Hematopoietic multipotent progenitor cell treated with erythropoietin and hydrocortisone succinate and interleukin-3 and kit ligand, for 8 days (in vitro differentiated cells): ENCODE results near the gene WEE1.
"Not testable (repeated sequence)": the region's sequence is repeated elsewhere in the genome, so short reads cannot be mapped to it uniquely, and the experiment has no call there.

ENCODE experiments used
- DNase-seq: peaks from one replicate; pipeline ENCODE4 v3.0.0-alpha.2; 2015

Gene WEE1

DNA sequence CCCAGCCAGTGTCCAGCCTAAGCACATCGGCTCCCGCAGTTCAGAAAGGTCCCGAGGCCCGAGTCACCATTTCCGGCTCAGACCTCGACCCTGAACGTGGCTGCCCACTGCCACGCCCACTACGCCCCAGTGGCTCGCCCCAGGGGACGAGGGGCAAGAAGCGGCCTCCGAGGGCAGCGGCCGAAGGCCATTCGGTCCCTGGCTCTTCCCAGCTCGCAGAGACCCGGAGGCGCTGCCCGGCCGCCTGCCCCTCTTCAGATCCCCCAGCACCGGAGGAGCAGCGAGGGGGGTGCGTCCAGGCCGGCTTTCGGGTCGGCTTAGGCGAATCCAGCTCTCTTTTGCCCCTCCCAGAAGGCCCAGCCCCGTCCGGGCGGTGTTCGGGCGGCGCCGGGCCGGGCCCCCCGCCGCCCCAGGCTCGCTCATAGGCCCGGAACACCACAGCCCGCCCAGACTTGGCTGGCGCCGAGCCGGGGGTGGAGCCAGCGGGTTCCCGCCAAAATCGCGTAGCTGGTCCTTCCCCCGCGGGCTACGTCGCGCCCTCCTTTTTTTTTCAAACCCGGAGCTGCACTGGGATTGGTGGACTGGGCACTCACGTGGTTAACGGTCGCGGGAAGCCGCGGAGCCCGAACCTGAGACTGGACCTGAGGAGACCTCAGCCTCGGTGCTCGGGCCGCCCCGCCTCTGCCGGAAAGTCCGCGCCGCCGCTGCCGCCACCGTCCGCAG lies at the start of gene WEE1:
Gene WEE1 (plus strand): TSS at position 619 of the 723 bp plus-strand sequence. CDS start 264 bp downstream, outside the sequence.
- DNase-seq, result peak; percentile 97

DNA sequence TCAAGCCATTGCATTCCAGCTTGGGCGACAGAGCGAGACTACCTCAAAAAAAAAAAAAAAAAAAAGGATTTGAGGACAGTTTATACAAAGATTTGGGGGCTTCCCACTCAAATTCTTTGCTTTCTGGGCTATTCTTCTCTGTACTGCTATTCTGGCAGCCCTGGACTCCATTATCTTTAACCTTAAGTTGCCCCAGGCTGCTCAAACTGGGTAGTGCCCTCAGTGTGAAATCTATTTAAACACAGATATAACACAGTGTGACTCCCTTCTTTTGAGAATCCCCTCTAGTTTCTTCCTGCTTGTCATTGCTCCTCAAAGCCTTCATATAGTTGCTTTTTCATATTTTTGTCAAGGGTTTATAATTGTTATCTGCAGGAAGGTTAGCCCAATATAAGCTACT lies 49.5 kb upstream of the WEE1 start:
- no peak for DNase-seq

DNA sequence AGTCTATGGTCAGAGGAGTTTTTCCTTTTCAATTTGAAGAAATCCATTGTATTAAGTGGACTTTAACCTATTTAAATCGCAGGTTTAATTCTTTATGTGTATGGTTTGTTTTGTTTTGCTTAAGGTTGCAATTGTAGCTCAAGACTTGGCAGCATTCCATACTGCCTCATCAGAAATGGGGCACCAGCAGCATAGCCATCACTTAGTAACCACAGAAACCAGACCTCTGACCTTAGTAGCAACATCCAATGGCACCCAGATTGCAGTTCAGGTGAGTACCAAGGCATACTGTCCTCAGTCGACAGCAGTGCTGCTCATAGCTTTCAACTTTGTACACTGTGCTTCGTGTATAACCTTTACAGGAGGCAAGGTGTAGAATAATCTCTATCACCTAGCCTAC lies 48.4 kb upstream of the WEE1 start:
- DNase-seq, result no peak

DNA sequence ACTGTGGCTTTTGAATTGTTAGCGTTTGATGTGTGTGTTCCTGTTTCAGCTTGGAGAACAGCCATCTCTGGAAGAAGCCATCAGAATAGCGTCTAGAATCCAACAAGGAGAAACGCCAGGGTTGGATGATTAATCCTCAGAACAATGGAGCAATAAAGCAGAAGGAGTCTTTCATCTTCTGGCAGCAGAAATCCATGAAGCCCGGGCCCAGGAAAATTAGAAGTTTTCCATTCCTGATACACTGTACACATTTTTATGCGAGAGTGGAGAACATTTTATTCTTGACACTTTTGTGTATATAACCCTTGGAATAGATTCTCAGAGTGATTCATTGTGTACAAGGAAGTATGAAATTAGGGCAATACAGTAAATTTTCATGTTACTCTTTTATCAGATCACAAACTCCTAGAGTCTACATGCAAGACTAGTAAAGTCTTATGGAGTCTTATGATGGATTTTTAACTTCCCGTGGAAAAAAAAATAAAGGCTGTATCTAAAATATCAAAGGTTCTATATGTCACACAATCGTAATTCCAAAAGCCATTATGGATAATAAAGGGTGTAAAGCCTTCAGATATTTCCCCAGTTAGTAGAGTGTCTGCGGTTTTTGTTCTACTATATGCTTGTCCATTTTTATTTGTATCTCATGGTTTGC lies 45.9 kb upstream of the WEE1 start:
- no peak for DNase-seq

DNA sequence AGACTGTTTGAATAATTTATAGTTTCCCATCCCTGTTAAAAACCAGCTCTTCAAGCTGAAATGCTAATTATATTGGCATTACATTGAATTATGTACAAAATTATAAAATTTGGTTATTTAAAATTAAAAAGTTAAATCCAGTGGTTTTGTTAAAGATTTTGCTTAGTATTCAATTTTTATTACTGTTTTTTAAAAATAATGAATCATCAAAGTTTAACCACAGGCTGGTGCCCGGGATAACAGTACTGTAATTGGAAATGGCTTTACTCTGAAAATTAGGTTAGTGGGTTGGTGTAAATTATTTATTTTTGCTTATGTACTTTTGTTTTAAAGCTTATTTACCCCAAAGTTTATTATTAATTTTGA lies 45.4 kb upstream of the WEE1 start:
- DNase-seq, result no peak

DNA sequence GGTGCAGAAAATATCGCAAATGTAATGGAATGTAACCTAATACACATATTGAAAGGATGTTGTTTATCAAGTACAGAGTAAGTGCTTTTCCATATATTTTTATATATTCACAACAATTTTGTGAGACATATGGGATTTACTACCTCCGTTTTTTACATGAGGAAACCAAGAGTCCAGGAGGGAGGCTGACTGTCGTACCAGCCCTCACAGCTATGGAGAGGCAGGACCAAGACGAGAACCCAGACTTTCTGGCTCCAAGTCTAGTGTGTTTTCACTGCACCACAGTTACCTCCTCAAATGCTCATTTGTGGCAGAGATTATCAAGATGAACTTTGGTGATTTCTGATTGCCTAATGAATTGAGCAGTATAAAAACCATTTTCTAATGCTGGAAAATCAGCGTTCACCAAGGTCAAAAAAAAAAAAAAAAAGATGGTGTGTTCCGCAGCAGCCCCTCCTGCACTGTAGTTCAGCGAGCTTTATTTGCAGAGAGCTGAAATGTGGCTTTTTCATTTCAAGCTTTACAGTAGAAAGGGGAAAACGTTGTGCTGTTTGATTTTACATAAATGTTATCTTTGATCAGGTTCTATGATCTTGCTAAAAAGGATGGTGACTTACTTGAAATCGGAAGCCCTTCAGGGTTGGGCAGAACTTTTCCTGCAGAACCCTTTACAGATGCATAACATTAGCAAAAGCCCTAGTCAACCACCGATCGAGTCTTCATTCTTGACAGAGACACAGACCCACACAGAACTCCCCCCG lies 44.7 kb upstream of the WEE1 start:
- DNase-seq, result no peak

DNA sequence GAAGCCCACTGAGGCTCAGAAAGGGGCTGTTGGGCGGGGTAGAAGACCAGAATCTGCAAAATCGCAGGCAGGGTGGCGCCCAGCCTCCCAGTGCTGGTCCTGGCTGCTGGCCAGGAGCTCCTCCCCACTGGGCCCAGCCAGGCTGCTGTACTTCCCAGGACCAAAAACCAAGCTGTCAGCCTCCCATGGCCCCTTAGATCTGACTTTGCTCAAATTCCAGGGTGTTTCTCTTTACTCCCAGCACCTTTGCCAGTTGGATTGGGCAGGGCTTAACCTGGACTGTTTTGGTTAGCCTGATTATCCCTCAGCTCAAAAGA lies 44.2 kb upstream of the WEE1 start:
- peak; percentile 78 for DNase-seq

DNA sequence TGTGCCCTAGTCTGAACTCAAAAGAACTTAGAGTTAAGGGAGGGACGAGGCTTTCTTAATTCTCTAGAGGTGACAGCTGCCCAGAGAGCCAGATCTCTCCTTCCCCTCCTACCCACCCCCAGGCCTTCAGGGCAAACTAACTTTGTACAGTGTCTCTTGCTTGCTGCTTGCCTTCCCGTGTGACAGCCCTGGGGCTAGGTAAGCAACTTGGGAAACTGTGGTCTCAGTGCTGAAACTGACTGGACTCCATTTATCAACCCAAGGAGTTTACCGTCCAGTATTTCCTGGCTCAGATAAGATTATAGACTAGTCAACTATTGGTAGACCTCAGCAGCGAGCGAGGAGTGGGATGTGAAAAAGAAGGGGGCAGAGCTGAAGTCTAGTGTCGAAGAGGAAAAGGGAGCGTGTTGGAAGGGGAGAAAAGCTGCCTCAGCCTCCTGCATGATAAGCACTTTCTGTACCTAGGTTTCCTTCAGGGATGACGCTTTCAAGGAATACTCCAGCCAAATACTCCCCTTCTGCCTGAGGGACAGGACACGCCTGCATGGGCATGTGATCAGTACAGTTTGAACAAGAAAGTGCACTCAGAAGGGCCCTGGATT lies 43.3 kb upstream of the WEE1 start:
- peak; percentile 22 for DNase-seq

DNA sequence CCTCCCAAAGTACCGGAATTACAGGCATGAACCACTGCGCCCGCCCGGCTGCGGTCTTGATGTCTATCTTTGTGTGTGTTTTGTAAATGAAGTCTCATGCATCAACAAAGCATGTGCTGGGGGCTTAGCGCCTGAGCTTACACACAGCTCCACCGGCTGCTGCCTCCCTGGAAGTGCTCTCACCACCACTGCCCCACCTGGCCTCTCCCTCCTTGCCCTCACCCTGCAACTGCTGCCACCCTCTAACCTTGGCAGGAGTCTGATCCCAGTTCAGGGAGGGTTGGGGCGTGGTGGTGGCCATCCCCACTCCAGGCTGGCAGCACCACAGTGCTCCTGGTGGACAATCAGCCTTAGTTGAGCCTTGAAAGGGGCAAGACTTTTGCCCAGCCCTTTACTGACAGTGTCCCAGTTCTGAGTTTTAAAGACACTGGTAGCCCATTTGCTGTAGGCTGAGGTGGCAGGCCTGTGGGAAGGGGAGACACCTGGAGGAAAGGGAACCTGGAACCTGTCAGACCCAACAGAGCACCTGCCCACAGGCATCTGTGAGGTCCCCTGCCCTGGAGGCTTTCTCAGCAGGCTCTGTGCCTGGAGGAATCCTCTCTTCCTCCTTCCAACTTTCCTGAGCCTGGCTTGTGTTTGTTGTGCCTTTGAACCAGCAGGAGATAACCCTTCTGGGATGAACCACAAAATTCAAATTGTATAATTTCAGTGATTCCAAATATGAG lies 42.4 kb upstream of the WEE1 start:
- peak; percentile 20 for DNase-seq

DNA sequence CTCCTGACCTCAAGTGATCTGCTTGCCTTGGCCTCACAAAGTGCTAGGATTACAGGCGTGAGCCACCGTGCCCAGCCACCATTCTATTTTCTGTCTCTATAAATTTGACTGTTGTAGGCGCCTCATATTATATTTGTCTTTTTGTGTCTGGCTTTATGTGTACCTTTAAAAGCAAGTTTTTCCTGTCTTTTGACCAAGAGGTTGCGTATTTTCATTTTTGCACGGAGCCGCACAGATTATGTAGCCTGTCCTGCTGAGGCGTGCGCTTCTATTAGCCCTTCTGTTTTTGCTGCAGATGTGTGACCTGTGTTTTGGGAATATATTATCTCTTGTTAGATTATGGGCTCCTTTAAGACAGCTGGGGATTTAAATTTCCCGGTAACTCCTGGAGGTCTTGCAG lies 40.4 kb upstream of the WEE1 start:
- no peak for DNase-seq

DNA sequence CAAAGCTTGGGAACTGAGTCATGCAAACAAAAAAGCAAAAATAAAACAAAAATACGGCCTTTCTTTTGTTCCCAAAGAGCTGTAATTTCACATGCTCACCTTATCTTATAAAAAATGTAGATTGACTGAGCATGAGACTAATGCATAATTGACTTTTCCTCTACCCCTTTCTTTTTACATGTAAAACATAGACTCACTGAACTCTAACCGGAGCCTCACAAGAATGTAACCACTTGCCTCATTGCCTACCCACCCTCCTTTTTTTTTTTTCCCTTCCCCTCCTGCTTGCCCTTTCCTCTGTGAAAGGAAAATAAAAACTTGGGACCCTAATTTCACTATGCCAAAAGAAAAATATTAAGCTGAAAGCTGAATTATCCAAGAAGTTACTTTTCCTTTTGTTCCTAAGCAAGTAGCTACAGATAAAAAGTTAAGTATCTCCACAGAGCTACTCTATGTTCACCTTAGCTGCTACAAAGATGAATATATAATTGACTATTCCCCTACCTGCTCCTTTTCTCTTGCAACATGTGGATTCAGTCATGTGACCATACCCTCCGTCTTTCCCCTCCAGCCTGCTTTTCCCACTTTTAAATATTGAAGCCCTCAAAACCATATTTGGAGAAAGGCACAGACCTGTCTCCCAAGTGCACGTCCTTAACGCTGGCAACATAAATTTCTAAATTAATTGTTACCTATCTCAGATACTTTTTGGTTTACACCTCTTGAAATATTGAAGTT lies 39.6 kb upstream of the WEE1 start:
- DNase-seq, result no peak

DNA sequence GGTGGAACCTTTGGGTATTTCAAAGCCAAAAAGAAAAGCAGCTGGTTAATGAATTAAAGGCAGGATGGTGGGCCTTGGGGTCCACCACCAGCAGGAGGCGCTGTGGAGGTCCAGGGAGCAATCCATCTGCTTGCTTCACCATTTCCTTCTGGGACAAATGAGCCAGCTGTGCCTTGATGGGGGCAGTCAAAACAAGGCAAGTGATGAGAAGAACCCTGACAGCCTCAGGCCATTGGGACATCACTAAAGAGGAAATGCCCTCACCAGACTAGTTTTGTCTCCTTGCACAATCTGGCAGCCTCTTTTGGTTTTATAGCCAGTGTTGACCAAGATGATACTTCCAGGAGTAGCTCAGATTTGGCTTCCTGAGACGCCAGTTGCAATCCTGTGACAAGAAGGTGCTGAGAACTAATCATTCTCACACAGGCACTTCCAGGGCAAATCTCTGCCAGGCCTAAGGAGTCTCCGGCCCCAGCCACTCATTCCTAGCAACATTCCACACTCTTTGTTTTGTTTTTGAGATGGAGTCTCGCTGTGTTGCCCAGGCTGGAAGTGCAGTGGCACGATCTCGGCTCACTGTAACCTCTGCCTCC lies 38.2 kb upstream of the WEE1 start:
- DNase-seq, result peak; percentile 80

DNA sequence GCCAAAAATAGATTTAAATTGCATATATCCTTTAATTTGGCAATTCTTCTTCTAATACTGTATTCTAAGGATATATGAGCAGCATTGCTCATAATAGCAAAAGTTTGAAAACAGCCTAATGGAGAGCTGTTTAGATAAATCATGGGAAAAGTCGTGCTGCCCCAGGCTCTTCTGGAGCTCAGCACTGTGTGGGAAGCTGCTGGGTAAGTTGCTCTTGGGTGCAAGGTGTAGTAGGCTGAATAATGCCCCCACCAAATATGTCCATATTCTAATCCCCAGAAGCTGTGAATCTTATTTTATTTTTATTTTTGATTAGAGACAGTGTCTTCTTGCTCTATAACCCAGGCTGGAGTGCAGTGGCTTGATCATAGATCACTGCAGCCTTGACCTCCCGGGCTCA lies 34.9 kb upstream of the WEE1 start:
- DNase-seq, result no peak

DNA sequence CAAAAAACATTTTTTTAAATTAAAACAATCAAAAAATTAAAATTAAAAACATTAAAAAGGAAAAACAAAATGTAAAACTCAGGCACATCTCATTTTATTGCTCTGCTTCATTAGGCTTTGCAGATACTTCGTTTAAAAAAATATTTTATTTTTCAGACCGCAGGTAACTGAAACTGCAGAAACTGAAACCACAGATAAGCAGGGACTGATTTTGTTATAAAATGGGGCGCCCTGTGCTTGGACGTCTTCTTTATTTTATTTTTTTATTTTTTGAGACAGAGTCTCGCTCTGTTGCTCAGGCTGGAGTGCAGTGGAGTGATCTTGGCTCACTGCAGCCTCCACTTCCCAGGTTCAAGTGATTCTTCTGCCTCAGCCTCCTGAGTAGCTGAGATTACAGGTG lies 24.3 kb upstream of the WEE1 start:
- not testable (repeated sequence) for DNase-seq

DNA sequence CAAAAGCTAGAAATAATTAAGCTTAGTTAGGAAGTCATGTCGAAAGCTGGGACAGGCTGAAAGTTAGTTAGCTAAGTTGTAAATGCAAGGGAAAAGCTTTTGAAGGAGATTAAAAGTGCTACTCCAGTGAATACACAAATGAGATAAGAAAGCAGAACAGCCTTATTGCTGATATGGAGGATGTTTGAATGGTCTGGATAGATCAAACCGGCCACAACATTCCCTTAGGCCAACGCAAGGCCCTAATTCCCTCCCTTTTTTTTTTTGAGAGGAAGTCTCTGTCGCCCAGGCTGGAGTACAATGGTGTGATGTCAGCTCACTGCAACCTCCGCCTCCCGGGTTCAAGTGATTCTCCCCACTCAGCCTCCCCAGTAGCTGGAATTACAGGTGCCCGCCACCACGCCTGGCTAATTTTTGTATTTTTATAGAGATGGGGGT lies 23.3 kb upstream of the WEE1 start:
- peak; percentile 68 for DNase-seq

DNA sequence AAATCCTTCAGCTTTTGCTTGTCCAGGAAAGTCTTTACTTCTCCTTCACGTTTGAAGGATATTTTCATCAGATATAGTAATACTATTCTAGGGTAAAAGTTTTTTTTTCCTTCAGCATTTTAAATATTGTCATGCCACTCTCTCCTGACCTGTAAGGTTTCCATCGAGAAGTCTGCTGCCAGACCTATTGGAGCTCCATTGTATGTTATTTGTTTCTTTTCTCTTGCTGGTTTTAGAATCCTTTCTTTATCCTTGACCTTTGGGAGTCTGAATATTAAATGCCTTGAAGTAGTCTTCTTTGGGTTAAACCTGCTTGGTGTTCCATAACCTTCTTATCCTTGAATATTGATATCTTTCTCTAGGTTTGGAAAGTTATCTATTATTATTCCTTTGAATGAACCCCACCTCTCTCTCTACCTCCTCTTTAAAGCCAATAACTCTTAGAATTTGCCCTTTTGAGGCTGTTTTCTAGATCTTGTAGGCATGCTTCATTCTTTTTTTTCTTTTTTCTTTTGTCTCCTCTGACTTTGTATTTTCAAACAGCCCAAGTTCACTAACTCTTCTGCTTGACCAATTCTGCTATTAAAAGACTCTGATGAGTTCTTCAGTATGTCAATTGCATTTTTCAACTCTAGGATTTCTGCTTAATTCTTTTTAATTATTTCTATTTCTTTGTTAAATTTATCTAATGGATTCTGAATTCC lies 12.0 kb upstream of the WEE1 start:
- DNase-seq, result no peak

DNA sequence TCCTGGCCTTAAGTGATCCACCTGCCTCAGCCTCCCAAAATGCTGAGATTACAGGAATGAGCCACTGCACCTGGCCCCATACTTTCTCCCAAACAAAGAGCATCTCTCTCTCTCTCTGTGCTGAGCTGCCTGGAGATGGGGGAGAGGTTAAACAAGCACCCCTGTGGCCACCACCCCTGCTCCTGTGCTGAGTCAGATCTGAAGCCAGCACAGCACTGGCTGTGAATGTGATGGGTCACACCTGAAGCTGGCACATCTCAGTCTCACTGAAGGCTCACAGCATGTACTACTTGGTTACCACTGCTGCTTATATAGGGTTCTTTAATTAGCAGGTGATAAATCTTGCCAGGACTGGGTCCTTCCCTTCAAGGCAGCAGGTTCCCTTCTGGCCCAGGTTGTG lies 10.8 kb upstream of the WEE1 start:
- DNase-seq, result no peak

DNA sequence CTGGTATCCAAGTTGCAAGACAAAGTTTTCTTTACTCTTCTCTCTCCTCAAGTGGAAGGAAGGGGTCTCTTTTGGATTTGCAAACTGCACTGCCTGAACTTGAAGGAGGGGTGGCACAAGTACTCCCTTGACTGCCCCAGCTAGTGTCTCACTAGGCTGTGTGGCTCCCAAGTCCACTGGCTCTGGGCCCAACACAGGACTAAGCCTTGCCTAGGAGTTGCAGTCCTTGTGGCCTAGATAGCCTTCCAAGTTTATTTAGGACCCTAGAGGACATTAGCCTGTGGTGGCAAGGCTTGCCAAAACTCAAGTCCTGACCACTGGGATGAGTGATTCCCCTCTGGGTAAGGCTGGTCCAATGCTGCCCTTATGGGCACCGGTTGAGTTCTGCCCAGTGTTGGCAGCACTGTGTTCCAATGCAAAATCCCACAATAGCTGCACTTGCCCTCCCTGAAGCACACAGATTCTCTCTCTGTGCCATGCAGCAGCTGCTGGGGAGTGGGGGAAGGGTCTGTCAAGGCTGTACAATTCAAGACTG lies 10.2 kb upstream of the WEE1 start:
- DNase-seq, result no peak

DNA sequence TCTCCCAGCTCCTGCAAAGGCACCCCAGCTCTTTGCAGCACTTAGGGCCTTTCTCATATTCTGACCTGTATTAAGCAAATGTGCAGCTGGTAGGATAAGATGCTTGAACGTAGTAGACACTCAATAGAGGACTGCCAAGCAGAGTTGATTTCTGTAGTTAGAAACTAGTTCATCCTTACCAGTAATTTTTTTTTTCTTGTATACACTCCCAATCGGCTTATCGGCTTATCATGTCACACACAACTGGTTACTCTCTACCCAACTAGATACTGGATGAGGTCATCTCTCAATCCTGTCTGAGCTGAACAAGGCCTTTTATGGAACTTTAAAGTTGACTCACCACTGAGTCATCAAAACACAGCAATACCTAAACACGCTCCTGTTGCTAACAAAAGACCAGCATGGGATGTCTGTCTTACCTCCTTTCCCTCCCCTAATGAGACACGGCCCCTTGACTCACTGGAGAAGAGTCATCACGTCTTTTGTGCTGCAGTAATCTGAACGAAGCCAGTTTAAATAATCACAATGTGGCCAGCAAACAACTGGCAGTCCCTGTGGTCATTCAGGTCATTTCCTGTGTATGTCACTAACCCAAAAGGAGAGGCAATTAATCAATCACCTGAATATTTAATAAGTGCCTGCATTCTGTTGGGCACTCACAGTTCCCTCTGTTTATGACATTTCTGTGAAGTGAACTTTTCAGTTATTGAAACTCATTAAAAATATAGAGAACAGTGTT lies 7.5 kb upstream of the WEE1 start:
- peak; percentile 97 for DNase-seq

DNA sequence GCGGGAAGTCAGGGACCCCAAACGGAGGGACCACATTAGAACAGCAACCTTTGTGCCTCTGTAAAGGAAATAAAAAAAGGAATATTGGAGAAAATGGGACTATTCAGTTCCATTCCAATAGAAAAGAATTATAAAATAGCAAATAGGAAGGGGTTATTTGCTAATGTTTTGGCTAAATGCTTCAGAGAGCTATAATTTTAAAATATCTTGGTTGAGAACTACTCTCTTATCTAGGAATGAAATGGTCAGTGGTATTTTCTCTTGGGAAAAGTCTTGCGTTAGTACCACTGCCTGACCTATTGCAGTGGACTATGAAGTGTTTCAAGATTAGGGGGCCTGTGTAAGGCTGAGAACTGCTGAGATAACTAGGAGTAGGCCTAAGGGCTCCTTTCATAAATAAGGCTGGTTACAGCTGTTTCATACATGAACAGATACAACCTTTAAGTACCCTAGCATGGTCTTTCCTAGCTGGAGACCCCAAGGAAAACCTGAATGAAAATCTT lies 6.9 kb upstream of the WEE1 start:
- no peak for DNase-seq
